K562 (cell line): Measurements from ENCODE around the gene ZNF599.

Source experiments
- SREBF1 ChIP-seq: fragments of 150-350 bp; IDR thresholded peaks from 2 replicates; pipeline ENCODE4 v1.6.1; 2014; ENCODE audit warnings: antibody characterized with exemption, low read depth, low read length, borderline replicate concordance
- TAF1 ChIP-seq: IDR thresholded peaks from 2 replicates; pipeline ENCODE4 v1.6.1; 2011; ENCODE audit warnings: mild to moderate bottlenecking, low read length, moderate library complexity; ENCODE audit not compliant: insufficient read depth, control insufficient read depth, severe bottlenecking; ENCODE audit errors: extremely low read depth
- ZNF311 ChIP-seq: fragments of 250-450 bp; sonication (Bioruptor Pico); IDR thresholded peaks from 2 replicates; pipeline ENCODE4 v1.4.0; 2020; ENCODE audit warnings: mild to moderate bottlenecking, moderate library complexity

DNA sequence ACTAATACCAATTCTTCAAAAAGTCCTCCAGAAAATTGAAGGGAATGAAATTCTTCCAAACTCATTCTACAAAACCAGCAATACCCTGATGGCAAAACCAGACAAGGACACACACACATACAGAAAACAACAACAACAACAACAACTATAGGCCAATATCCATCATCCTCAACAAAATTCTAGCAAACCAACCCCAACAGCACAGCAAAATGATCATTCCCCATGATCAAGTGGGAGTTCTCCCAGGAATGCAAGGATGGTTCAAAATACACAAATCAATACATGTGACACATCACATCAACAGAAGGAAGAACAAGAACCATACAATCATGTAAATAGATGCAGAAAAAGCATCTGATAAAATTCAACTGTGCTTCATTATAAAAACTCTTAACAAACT lies 57.7 kb downstream of the ZNF599 start:
- TF ChIP-seq ZNF311 (CRISPR knock-in tag), result no peak
- TF ChIP-seq TAF1, result no peak
- no peak for TF ChIP-seq SREBF1
